Activated CD4-positive, alpha-beta T cell treated with anti-CD3 and anti-CD28 coated beads, Interleukin-2, amount 50 U/mL, for 4 hours (primary cell): ENCODE measurements around the gene CDK15.

Experiments used
- DNase-seq, 2 experiments: peaks; one replicate each; pipeline ENCODE4 v3.0.0-alpha.2; 2020

CDK15 gene

GRCh38 chr2:201915446-201915845, 109.1 kb downstream of the CDK15 start:
- DNase-seq: no peak

GRCh38 chr2:201916565-201916964, 110.2 kb downstream of the CDK15 start:
- DNase-seq: no peak

DNA sequence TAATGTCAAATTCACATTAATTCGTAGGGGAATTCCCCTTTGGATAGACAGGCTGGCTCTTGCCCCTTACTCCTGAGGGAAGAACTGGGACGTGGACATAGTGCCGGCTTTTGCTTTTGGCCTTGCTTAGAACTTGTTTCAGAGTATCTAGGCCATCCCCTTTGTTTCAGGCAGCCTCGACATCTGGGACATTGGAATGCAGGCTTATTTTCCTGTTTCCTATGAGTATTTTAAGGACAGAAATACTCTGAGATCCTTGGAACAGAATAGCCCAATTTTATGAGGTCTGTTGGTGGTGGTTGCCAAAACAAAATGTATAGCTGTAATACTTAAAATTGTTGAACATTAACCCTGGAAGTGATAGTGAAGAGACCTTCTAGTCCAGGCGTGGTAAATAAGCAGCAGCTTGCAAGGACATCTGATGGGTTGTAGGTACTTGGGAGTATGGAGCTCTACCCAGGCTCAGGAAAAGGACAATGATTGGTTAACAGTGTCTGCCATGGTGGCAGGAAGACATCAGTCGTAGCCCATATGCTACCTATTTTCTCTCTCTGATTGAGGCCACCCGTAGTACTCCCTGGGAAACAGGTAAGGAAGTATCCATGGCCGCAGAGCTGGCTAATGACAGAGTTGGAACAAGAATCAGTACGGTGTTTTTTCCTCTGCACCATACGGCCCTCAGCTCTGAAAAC, 112.4 kb downstream of the CDK15 start:
- DNase-seq: no peak

DNA sequence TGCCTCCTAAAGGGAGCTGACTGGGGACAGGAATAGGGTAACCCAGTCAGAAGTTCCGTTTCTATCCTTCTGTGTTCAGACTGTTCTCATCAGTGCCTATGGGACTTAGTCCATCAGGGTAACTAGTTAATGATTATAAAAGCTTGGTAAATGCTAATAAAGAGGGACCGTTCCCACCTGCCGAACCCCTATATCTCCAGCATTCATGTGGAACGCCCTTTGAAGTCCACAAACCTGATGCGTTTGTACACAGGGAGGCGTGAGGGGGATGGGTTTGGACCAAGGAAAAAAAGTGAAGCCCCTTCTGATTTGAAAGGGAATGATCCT, 112.9 kb downstream of the CDK15 start:
- DNase-seq: no peak

DNA sequence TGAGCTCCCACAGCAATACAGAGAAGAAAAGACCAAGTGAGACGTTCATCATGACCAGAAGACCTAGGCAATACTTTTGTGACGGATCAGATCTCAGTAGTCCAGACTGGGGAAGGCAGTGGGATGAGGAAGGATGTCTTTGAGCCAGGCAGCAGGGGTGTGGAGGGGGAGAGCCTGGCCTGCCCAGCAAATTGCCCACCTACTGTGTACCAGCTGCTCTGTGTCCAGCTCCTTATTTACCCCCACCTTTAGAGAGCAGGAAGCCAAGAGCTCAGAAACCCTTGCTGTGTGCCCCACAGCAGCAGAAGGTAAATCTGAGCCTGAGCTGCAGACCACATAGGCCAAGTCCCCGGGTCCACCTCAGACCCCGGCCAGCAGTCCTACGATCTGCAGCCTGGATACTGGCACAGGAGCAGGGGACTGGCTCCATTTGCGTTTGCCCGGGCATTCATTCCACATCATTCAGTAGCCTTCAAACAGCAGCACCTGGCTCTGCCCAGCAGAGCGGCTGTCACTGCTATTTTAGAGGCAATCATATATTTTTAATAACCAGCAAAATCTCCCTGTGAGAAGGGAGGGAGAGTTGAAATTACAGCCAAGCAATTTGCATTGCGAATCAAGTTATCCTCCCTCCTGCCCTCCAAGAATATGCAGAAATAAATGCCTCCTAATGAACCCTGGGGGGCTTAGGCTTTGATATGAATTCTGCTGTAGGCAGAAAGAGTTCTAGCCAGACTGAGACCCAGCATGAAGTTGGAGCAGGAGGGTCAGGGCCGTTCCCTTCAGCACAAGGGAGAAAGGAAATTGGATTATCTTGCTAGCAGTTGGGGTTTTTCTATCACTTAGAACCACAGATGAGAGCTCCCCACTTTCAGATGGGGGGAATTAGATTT, 117.3 kb downstream of the CDK15 start:
- no peak for DNase-seq

GRCh38 chr2:201924453-201924852, 118.1 kb downstream of the CDK15 start:
- no peak for DNase-seq

DNA sequence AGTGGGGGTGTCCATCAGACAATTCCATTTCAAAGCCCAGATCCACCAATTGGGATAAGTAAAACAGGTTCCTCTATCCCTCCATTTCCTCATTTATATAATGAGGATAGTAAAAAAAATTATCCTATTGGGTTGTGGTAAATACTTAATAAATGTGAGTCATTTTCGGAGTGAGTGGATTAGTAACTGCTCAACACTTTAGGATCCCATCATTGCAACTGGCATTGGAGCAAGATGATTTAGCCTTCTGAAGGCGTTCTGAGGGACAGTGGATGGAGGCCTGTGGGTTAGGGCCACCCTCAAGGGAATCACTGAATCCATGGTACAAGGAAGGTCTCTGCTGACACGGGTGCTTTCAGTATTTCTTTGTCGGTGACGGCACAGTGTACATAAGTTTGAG, 118.7 kb downstream of the CDK15 start:
- no peak for DNase-seq

- DNase-seq: no peak
Measured at GRCh38 chr2:201926067-201926466, 119.7 kb downstream of the CDK15 start.

DNA sequence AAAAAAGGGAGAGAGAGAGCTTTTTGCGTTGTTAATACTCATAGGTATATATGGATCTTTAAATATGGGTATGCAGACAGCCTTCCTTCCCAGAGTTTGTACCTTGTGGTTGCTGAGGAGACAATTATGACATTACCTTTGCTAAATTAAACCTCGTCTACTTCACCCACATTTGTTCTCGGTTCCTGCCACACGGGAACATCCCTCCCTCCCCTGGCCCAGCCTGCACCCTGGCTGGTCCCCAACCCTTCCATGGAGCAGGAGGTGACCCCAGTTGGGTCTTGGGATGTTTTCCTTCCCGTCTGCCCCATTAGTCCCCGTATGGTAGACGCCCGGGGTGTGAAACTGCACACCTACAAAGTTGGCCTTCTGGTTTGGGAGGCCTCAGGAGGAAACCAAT, 122.0 kb downstream of the CDK15 start:
- no peak for DNase-seq

DNA sequence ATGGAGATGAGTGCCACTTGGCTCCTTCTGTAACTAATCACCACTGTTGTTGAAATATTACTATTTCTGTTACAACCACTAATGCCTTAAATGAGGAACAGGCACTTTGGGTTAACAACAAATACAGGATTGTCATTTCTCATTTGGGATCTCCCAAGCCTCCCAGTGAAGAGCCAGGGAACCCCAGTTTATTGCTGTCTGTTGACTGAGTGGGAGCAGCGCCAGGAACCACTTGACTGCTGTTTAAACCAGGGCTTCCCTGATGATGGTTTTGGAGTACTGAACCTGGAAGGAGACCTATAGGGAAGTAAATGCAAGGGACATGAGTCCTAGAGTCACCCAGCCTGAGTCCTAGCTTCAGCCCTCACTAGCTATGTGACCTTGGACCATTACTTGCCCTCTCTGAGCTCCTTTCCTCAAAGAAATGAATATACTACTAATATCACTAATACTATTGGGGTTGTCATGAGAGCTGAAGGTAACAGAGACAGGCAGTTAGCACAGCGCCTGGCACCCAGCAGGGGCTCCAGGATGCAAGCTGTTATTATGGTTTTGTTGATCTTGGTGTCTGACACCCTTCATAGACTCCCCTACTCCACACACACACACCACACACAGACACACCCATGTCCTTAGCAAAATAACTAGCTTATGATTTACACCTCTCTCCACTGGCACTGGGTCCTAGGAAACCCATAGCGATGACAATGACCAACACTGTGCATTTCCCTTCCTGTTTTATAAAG, 123.1 kb downstream of the CDK15 start:
- DNase-seq: no peak

DNA sequence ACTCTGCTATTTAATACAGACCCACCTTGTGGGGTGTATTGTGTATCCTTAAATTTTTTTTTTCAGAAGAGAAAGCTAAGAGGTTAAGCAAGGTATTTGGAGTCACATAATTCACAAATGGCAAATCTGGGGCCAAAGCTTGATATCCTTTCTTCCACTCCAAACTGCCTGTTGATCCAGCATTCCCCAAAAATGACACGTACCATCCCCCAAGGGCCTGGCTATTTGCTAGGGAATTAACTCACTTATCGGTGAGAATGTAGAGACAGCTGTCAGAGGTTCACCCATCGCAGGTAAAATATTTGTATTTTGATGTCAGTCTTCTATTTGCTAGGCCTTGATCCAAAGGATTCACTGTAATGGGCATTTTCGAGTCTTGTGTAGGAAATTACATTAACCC, 123.7 kb downstream of the CDK15 start:
- DNase-seq: no peak

DNA sequence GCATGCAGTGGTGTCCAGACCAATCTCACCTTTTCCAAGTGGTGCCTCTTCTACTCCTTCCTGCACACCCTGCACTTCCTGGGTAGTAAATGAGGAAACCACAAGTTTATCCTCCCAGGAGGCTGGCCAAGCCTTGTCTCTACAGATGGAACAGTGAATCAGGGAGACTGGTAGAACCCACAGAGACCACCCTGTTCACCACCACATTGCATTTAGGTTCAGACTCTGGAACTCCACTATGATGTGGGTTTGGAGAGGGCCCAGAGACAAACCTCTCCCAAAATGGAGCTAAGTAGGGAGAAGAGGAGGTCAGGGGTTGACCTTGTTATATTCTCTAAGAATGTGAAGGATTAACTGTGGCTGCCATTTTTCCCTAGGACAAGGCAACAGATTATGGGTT, 124.5 kb downstream of the CDK15 start:
- DNase-seq: no peak

GRCh38 chr2:201931475-201931874, 125.1 kb downstream of the CDK15 start:
- no peak for DNase-seq

GRCh38 chr2:201931951-201932350, 125.6 kb downstream of the CDK15 start:
- DNase-seq: no peak

GRCh38 chr2:201932511-201932910, 126.2 kb downstream of the CDK15 start:
- DNase-seq: no peak

DNA sequence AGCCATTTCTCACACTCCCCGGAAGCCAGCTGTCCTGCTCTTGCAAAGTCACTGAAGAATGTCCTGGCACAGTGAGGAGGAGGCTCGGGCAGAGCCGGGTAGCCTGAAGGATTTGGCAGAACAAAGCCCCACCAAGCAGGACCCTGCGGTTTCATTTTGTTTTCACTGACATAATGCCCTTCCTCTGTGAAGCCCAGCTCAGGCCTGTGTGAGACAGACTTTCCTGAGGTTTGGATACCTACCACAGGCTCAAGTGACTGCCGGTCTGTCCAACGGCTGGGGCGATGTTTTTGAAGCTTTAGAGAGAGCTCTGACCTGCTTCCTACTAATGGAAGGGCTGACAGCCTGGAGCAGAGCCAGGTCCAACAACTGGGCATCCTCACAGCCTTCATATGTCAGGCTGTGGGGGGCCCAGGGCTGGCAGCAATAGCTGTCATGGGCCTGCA, 127.5 kb downstream of the CDK15 start:
- no peak for DNase-seq

DNA sequence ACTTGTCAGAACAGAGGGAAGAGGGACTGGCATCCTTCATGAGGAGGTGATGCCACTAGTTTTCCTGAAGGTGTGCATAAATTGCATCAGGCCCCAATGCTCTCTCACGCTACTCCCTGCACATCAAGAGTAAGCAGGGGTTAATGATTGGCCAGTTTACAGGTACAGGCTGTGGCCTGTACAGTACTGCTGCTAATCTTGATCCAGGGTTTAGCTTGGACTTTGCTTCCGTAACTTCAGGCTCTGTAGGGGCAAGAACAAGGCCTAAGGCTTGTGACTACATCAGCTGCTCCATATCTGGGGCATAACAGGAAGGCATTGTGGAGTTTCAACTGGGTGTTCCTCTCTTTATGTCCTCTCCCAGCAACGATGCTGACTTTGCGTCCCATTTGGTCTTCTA, 130.5 kb downstream of the CDK15 start:
- no peak for DNase-seq

GRCh38 chr2:201937343-201937742, 131.0 kb downstream of the CDK15 start:
- no peak for DNase-seq

DNA sequence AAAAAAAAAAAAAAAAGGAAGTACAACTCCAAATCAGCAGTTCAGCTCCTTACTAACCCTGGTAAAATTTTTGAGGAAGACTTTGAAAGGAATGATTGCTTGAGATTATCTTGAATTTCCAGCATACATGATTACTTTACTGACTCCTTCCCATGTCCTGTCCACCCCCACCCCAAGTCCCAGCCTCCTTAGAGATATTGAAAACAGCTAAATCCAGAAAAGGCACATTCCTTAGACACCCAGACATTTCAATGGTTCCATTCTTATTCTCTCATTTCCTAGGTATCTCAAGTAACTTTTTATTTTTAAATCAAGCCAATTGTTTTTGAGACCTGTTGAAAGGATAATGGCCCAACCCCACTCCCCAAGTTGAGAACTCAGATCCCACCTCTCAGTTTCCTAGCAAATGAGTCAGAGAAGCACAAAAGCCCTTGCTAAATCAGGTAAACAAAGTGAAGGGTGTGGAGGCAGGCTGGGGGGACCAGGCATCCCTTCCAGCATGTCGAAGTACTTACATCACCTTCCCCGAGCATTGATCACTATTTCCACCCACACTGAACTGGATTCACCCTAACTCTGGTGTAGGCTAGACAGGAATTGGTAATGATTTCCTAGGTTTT, 131.9 kb downstream of the CDK15 start:
- no peak for DNase-seq

DNA sequence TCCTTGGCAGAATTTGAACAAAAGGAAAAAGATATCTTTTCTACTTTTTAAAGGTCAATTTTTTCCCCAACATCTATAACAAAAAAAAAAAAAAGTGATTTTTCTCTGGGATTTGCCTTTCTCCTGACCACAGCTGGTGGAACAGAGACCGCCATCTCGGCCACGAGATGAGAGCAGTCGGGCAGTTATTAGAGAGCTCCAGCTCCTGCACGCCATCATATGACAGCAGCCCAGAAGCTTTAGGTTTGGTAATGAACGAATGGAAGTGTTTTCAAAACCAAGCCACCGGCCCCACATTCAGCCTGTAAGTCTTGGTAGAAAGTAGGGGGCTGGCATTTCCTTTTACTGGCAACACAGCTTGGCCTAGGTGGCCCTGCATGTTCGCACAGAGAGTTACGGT, 132.4 kb downstream of the CDK15 start:
- no peak for DNase-seq

GRCh38 chr2:201939453-201939941, 133.2 kb downstream of the CDK15 start:
- DNase-seq: no peak

DNA sequence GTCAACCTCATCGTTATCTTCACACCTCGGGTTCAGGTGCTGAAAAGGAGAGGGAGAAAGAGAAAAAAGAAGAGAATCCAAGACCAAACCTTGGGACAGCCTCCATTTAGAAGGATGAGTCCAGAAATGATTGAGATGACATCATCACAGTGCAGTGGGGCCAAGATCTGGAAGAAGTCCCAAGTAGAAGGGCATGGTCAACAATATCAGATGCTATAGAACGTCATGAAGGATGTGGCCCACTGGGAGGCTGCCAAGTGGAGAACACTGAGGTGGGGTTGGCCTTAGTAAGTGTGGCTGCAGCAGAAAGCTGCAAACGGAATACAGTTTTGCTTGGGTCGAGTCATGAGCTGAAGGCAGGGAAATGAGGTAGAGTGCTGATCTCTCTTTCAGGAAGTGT, 136.2 kb downstream of the CDK15 start:
- DNase-seq: no peak
